ENCODE measurements around the gene COL23A1.

COL23A1 gene

GRCh38 chr5:178553517-178553916 is 36.7 kb downstream of the COL23A1 start:
- DNase-seq: no peak

DNA sequence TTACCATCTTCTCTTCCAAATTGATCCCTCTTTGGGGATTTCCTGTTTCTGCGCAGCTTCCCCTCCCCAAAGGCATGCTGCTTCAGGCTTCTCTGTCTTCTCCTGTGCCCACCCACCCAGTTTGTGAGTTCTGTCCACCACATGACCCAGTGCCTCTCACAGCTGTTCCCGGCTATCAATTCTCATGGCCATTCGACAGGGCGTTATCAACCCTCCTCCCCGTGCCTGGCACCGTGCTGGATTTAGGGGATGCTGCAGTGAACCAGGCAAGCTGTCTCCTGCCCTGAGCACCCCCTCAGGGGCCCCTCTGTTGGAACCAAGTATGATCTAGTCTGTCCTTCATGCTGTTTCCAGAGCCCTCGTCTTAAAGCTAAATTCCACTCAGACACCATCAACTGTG is 38.7 kb downstream of the COL23A1 start:
- no peak for DNase-seq

GRCh38 chr5:178551059-178551458 is 39.1 kb downstream of the COL23A1 start:
- DNase-seq: no peak

GRCh38 chr5:178548746-178549145 is 41.4 kb downstream of the COL23A1 start:
- no peak for DNase-seq

DNA sequence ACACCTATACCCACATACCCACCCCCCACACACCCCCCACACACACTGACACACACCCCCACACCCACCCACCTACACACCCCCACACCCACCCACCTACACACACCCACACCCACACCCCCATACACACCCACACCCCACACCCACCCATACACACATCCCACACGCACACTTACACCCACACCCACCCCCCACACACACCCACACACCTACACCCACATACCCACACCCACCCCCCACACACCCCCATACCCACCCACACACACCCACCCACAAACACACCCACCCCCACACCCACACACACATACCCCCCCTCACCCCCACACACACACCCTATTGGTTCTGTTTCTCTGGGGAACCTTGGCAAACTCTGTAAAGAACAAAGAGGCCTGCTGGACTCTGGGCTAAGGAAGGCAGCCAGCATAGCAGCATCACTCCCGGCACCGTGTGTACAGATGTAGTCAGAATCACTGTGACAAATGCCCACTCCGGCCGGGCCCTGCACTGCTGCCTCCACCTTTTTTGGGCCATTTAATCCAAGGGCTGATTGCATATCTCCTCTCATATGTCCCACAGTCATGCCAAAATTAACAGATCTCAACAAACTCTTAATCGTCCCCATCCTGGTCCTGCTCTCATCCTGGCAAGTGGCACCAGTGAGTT is 42.3 kb downstream of the COL23A1 start:
- no peak for DNase-seq

- DNase-seq: no peak
Observed at GRCh38 chr5:178547052-178547666, 43.0 kb downstream of the COL23A1 start.

- no peak for DNase-seq
Observed at GRCh38 chr5:178546675-178547033, 43.5 kb downstream of the COL23A1 start.

GRCh38 chr5:178545941-178546674 is 44.1 kb downstream of the COL23A1 start:
- no peak for DNase-seq

DNA sequence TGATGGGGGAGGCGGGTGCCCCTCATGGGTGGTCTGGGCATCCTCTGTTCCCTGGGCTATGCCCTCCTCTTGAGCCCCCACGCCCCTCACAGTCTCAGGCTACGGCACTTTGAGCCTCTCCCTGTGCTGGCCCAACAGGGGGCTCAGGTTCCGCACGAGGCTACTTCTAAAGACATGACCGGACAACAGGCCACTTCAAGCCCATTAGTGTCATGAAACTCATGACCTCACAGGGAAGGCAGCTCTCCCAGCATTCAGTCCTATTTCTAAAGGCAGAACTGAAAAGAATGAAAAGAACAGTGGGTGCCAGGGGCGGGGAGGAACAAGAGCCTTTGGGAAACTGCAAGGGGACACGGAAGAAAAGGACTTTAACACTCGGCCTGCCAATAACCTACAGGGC is 45.0 kb downstream of the COL23A1 start:
- no peak for DNase-seq

DNA sequence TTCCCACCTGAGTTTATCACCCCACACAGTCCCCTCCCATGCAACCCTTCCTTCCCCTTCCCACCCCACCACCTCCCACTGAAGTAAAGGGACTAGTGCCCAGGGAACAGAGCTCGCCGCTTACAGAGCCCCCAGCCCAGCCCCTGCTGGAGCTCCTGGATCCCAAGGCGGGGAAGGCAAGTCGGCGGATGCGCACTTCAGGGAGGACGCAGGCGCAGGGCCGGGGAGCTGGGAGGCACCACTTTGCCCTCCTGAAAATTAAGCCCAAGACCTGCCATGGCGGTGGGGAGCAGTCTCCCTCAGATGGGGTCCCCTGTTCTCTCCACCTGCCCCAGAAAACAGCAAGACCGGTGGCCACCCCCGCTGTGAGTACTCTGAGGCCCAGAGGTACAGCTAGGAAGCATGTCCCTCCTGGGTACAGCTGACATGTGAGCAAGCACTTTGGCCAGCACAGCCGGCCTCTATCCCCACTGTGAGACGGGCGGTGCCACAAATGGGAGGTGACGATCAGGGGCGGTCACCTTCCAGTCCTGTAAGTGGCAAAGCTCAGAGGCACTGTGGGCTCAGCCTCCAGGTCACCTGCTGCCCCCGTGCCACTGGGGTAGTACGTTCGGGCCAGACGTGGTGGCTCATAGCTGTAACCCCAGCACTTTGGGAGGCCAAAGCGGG is 45.9 kb downstream of the COL23A1 start:
- DNase-seq: no peak

GRCh38 chr5:178542455-178542854 is 47.7 kb downstream of the COL23A1 start:
- no peak for DNase-seq

GRCh38 chr5:178540526-178540925 is 49.7 kb downstream of the COL23A1 start:
- DNase-seq: no peak

GRCh38 chr5:178538741-178539229 is 51.4 kb downstream of the COL23A1 start:
- no peak for DNase-seq

DNA sequence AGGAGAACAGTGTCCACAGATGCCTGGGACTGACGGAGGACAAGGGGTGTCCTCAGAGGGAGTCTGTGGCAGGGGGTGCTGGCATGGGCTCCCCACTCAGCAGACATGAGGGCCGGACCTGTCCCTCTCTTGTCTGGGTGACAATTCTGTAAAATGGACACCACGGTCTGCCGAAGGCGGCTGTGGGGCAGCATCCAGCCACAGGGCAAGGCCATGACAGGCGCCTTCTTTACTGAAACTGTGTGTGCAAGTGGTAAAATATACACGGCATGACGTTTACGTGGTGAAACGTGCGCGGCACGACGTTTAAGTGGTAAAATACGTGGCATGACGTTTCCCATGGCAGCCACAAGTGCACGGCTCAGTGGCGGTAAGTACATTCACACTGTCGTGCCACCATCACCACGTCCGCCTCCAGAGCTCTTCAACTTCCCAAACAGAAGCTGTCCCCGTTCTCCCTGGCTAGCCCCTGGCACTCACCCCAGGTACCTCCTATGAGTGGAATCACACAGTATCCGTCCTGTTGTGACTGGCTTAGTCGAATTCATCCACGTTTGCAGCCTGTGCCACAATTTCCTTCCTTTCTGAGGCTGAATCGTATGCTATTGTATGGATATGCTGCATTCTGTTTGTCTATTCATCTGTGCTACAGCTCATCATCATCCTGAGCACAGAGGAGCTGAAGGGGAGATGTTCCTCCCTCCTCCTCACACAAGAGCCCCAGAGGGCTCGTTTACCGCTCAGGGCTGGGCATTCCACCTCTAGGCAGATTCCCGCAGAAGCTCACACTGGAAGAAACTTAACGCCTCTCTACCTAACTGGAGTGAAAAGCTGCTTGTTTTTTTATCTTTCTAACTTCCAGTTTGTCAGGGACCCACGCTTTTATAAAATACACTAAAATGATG is 52.5 kb downstream of the COL23A1 start:
- no peak for DNase-seq

DNA sequence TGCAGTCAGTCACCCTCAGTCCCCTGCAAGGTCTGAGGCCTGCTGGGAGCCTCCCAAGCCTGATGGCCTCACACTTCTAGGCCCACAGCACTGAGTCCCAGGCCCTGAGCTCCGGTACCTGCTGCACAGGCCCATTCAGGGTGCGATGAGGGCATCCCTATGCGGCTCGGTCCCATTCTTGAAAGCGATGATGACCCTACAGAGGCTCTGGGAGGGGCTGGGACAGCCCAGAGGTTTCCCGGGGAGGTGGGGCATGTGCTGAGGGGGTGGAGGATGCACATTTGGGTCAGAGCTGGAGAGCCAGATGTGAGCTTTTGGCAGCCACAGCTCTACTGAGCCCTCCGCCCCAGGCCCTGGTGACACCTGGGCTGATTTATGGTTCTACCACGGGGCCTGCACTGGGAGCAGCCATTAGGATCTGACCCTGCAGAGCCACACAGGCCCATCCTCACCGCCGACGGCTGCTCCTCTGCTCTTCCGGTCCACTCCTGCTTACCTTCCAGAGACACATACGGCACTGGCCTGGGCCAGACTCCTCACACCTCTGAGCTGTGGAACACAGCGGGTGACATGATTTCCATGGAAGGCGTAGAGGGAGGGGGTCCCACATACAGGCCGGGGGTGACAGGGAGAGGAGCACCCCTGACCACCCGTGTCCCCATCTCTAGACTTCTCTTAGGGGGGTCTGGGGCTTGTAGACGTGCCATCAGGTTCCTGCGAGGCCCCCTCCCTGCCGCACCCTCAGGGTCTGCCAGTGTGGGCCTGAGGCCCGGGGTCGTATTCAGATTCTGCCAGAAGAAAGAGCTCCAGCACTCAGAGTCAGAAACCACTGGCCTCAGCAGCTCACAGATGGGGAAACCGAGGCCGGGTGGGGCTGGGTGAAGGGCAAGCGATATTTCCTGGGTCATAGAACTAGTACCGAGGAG is 53.4 kb downstream of the COL23A1 start:
- DNase-seq: no peak

- DNase-seq: no peak
Observed at GRCh38 chr5:178535299-178536175, 54.7 kb downstream of the COL23A1 start.

DNA sequence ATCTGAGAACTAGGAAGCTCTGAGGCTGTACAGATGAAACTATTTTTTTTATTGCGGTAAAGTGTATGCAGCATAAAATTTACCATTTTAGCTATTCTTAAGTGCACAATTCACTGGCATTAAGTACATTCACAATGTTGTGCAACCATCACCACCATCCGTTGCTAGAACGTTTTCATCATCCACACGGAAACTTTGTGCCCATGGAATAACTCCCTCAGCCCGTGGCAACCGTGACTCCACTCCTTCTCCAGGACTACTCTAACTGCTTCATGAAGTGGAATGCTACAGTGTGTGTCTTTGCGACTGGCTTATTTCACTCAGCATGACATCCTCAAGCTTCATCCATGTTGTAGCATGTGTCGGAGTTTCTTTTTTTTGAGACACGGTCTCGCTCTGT is 57.1 kb downstream of the COL23A1 start:
- no peak for DNase-seq

- no peak for DNase-seq
Observed at GRCh38 chr5:178532666-178533065, 57.5 kb downstream of the COL23A1 start.

GRCh38 chr5:178532236-178532635 is 58.0 kb downstream of the COL23A1 start:
- DNase-seq: no peak

DNA sequence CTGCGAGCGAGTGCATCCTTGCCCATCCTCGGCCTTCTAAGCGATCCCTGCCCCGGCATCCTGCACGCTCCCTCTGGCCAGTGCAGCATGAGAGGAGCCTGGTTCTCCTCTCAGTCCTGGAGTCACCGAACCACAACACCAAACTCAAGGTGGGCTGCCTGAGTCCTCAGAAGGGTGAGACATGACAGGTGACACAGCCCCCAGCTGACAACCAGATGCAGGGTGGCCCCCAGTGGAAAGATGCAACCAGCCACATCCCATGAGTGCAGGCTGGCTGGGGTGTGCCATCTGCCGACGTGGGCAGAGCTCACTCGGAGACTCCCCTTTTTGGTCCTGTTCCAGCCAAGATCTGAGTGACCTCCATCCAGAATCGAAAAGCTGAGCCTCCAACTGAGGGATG is 58.4 kb downstream of the COL23A1 start:
- no peak for DNase-seq

Data from activated CD4-positive, CD25-positive, alpha-beta regulatory T cell treated with anti-CD3 and anti-CD28 coated beads, Interleukin-2, amount 50 U/mL, for 72 hours (primary cell).